ENCODE results near the gene NABP2.

GRCh38 chr12:56243731-56244181, 19.6 kb downstream of the NABP2 start:
- TF ChIP-seq EZH2 (IDR thresholded peaks at IDR 0.05; ENCODE audit: low read length, missing control alignments) = no peak
- no peak for TF ChIP-seq CTCF (conservative IDR thresholded peaks at IDR 0.05 in 1 of 2, IDR thresholded peaks at IDR 0.05 in 1 of 2; ENCODE audit: low read depth in 1 of 2, low read length in 2 of 2)
